ENCODE data around the gene SAP30BP.

SAP30BP gene

GRCh38 chr17:75731716-75732498, 64.8 kb downstream of the SAP30BP start:
- H3K9ac ChIP-seq (ENCODE audit: low read depth, low read length): no peak overlapping the region
- H3K36me3 ChIP-seq (ENCODE audit: insufficient read depth, low read length): no peaks in the 10 kb centered on the region
- no peaks in the 10 kb centered on the region for H3K9me3 ChIP-seq (ENCODE audit: control insufficient read depth, insufficient read depth, low read length)
- H3K4me1 ChIP-seq (ENCODE audit: insufficient read depth, low read length): no peaks in the 10 kb centered on the region

GRCh38 chr17:75733471-75733870, 66.3 kb downstream of the SAP30BP start:
- H3K36me3 ChIP-seq (ENCODE audit: insufficient read depth, low read length): no peaks in the 10 kb centered on the region
- no peak overlapping the region for H3K9ac ChIP-seq (ENCODE audit: low read depth, low read length)
- H3K4me1 ChIP-seq (ENCODE audit: insufficient read depth, low read length): no peaks in the 10 kb centered on the region
- no peaks in the 10 kb centered on the region for H3K9me3 ChIP-seq (ENCODE audit: control insufficient read depth, insufficient read depth, low read length)

GRCh38 chr17:75734674-75735294, 67.6 kb downstream of the SAP30BP start:
- Histone ChIP-seq H3K9ac (ENCODE audit: low read depth, low read length) (no peak overlapping the region), H3K4me1 (ENCODE audit: insufficient read depth, low read length) (no peaks in the 10 kb centered on the region), H3K36me3 (ENCODE audit: insufficient read depth, low read length) (no peaks in the 10 kb centered on the region), H3K9me3 (ENCODE audit: control insufficient read depth, insufficient read depth, low read length) (no peaks in the 10 kb centered on the region)

GRCh38 chr17:75736173-75736835, 69.2 kb downstream of the SAP30BP start:
- no peaks in the 10 kb centered on the region for H3K4me1 ChIP-seq (ENCODE audit: insufficient read depth, low read length)
- H3K36me3 ChIP-seq (ENCODE audit: insufficient read depth, low read length): no peaks in the 10 kb centered on the region
- no peak overlapping the region for H3K9ac ChIP-seq (ENCODE audit: low read depth, low read length)
- H3K9me3 ChIP-seq (ENCODE audit: control insufficient read depth, insufficient read depth, low read length): no peaks in the 10 kb centered on the region

- Histone ChIP-seq H3K36me3 (ENCODE audit: insufficient read depth, low read length) (no peaks in the 10 kb centered on the region), H3K4me1 (ENCODE audit: insufficient read depth, low read length) (no peaks in the 10 kb centered on the region)
Measured at GRCh38 chr17:75737133-75737962, 70.2 kb downstream of the SAP30BP start.

GRCh38 chr17:75738218-75738802, 71.2 kb downstream of the SAP30BP start:
- H3K9ac ChIP-seq (ENCODE audit: low read depth, low read length): no peak overlapping the region
- no peaks in the 10 kb centered on the region for H3K4me1 ChIP-seq (ENCODE audit: insufficient read depth, low read length)
- H3K36me3 ChIP-seq (ENCODE audit: insufficient read depth, low read length): no peaks in the 10 kb centered on the region
- no peaks in the 10 kb centered on the region for H3K9me3 ChIP-seq (ENCODE audit: control insufficient read depth, insufficient read depth, low read length)

More at GRCh38 chr17:75737133-75737962, 70.2 kb downstream of the SAP30BP start:
- Histone ChIP-seq H3K9ac (ENCODE audit: low read depth, low read length) (no peak overlapping the region), H3K9me3 (ENCODE audit: control insufficient read depth, insufficient read depth, low read length) (no peaks in the 10 kb centered on the region)

GRCh38 chr17:75739174-75739573, 72.0 kb downstream of the SAP30BP start:
- Histone ChIP-seq H3K9me3 (ENCODE audit: control insufficient read depth, insufficient read depth, low read length) (no peaks in the 10 kb centered on the region), H3K36me3 (ENCODE audit: insufficient read depth, low read length) (no peaks in the 10 kb centered on the region), H3K4me1 (ENCODE audit: insufficient read depth, low read length) (no peaks in the 10 kb centered on the region), H3K9ac (ENCODE audit: low read depth, low read length) (no peak overlapping the region)

GRCh38 chr17:75739801-75740200, 72.7 kb downstream of the SAP30BP start:
- Histone ChIP-seq H3K4me1 (ENCODE audit: insufficient read depth, low read length) (no peaks in the 10 kb centered on the region), H3K9ac (ENCODE audit: low read depth, low read length) (no peak overlapping the region), H3K36me3 (ENCODE audit: insufficient read depth, low read length) (no peaks in the 10 kb centered on the region), H3K9me3 (ENCODE audit: control insufficient read depth, insufficient read depth, low read length) (no peaks in the 10 kb centered on the region)

- H3K4me1 ChIP-seq (ENCODE audit: insufficient read depth, low read length): no peaks in the 10 kb centered on the region
- H3K36me3 ChIP-seq (ENCODE audit: insufficient read depth, low read length): no peaks in the 10 kb centered on the region
Measured at GRCh38 chr17:75740215-75740614, 73.1 kb downstream of the SAP30BP start.

GRCh38 chr17:75740631-75741077, 73.5 kb downstream of the SAP30BP start:
- Histone ChIP-seq H3K36me3 (ENCODE audit: insufficient read depth, low read length) (no peaks in the 10 kb centered on the region), H3K9ac (ENCODE audit: low read depth, low read length) (no peak overlapping the region), H3K4me1 (ENCODE audit: insufficient read depth, low read length) (no peaks in the 10 kb centered on the region), H3K9me3 (ENCODE audit: control insufficient read depth, insufficient read depth, low read length) (no peaks in the 10 kb centered on the region)

More at GRCh38 chr17:75740215-75740614, 73.1 kb downstream of the SAP30BP start:
- Histone ChIP-seq H3K9me3 (ENCODE audit: control insufficient read depth, insufficient read depth, low read length) (no peaks in the 10 kb centered on the region), H3K9ac (ENCODE audit: low read depth, low read length) (no peak overlapping the region)

GRCh38 chr17:75742337-75742736, 75.2 kb downstream of the SAP30BP start:
- H3K9ac ChIP-seq (ENCODE audit: low read depth, low read length): no peak overlapping the region
- H3K36me3 ChIP-seq (ENCODE audit: insufficient read depth, low read length): no peaks in the 10 kb centered on the region
- no peaks in the 10 kb centered on the region for H3K4me1 ChIP-seq (ENCODE audit: insufficient read depth, low read length)
- H3K9me3 ChIP-seq (ENCODE audit: control insufficient read depth, insufficient read depth, low read length): no peaks in the 10 kb centered on the region

- Histone ChIP-seq H3K9me3 (ENCODE audit: control insufficient read depth, insufficient read depth, low read length) (no peaks in the 10 kb centered on the region), H3K4me1 (ENCODE audit: insufficient read depth, low read length) (no peaks in the 10 kb centered on the region), H3K36me3 (ENCODE audit: insufficient read depth, low read length) (no peaks in the 10 kb centered on the region), H3K9ac (ENCODE audit: low read depth, low read length) (no peak overlapping the region)
Measured at GRCh38 chr17:75743625-75744206, 76.6 kb downstream of the SAP30BP start.

- Histone ChIP-seq H3K9ac (ENCODE audit: low read depth, low read length) (no peak overlapping the region), H3K9me3 (ENCODE audit: control insufficient read depth, insufficient read depth, low read length) (no peaks in the 10 kb centered on the region), H3K4me1 (ENCODE audit: insufficient read depth, low read length) (no peaks in the 10 kb centered on the region), H3K36me3 (ENCODE audit: insufficient read depth, low read length) (no peaks in the 10 kb centered on the region)
Measured at GRCh38 chr17:75748706-75749105, 81.6 kb downstream of the SAP30BP start.
